GM19438 (cell line): ENCODE results near the gene SPRED3.
"Not testable (repeated sequence)": the region's sequence is repeated elsewhere in the genome, so short reads cannot be mapped to it uniquely, and the experiment has no call there.

Experiments used
- ATAC-seq: cut with Tn5 transposase; IDR thresholded peaks from one replicate; pipeline ENCODE4 v1.9.1; 2021; ENCODE audit warnings: low read depth; ENCODE audit not compliant: unreplicated experiment

Gene SPRED3

GRCh38 chr19:38388349-38389100 is at the start of gene SPRED3:
Gene SPRED3, plus strand, starts transcription at chr19:38388697. Its CDS starts 1,606 bp downstream, at chr19:38390303.
- ATAC-seq = no peak

GRCh38 chr19:38339011-38339410 is 49.5 kb upstream of the SPRED3 start:
- ATAC-seq = not testable (repeated sequence)

GRCh38 chr19:38340927-38341326 is 47.6 kb upstream of the SPRED3 start:
- no peak for ATAC-seq

- no peak for ATAC-seq
Observed at GRCh38 chr19:38346837-38347236, 41.7 kb upstream of the SPRED3 start.

- no peak for ATAC-seq
Observed at GRCh38 chr19:38350883-38351282, 37.6 kb upstream of the SPRED3 start.

GRCh38 chr19:38351865-38352395 is 36.6 kb upstream of the SPRED3 start:
- ATAC-seq = no peak

DNA sequence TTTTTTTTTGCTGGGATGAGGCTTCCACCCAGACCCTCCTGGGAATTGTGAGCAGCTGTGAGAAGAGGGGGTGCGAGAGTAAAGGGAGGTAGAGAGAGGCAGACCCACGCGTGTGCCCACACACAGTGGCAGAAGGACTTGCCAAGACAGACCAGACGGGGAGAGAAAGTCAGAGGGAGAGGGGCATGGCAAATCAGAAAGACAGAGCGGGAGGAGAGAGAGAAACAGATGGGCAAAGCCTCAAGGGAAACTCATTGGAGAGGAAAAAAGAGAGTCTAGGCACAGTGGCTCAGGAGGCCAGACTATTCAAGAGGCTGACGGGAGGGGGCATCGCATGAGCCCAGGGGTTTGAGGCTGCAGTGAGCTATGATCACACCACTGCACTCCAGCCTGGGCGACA is 35.9 kb upstream of the SPRED3 start:
- ATAC-seq = no peak

- ATAC-seq = no peak
Observed at GRCh38 chr19:38355728-38356725, 32.5 kb upstream of the SPRED3 start.

- no peak for ATAC-seq
Observed at GRCh38 chr19:38358071-38358470, 30.4 kb upstream of the SPRED3 start.

DNA sequence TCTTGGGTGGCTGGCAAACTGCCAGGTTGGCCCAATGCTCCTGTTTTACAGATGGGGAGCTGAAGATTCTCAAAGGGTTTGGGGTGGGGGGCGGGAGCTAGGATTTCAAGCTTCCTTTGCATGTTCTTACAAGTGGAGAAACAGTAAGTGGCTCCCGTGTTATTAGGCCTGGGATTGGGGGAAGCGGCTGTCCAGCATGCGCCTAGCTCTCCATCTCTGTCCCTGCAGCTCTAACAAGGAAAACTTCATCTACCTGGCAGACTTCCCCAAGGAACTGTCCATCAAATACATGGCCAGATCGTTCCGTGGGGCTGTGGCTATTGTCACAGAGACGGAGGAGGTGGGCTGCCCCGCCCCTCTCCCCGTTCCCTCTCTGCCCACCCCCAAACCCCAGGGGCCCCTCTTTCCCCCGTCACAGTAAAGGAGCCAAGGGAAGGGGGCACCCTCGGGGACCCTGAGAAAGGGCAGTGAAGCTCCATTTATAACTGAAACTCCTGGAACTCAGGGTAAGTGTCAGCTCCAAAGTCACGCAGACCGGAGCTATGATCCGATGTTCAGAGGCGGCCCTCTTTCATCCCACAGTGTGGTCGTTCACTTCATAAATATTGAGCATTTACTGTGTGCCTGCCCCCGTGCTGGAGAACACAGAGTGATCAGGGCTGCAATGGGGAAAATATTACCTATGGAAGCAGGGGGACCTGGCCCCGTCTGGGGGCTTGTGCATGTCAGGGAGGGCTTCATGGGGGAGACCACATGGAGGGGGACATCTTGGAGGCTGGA is 29.1 kb upstream of the SPRED3 start:
- ATAC-seq = no peak

DNA sequence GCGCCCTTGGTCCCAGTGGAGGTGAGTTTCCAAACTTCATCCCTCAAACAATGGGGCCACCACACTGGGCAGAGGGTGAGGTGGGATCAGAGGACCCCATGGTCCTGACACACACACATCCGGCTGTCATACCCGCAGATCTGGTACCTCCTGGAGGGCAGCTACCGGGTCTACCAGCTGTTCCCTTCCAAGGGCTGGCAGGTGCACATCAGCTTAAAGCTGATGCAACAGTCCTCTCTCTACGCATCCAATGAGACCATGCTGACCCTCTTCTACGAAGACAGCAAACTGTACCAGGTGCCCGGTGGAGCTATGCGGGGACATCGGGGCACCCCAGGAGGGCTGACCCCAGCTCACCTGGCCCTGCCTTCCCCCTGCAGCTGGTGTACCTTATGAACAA is 28.1 kb upstream of the SPRED3 start:
- no peak for ATAC-seq

DNA sequence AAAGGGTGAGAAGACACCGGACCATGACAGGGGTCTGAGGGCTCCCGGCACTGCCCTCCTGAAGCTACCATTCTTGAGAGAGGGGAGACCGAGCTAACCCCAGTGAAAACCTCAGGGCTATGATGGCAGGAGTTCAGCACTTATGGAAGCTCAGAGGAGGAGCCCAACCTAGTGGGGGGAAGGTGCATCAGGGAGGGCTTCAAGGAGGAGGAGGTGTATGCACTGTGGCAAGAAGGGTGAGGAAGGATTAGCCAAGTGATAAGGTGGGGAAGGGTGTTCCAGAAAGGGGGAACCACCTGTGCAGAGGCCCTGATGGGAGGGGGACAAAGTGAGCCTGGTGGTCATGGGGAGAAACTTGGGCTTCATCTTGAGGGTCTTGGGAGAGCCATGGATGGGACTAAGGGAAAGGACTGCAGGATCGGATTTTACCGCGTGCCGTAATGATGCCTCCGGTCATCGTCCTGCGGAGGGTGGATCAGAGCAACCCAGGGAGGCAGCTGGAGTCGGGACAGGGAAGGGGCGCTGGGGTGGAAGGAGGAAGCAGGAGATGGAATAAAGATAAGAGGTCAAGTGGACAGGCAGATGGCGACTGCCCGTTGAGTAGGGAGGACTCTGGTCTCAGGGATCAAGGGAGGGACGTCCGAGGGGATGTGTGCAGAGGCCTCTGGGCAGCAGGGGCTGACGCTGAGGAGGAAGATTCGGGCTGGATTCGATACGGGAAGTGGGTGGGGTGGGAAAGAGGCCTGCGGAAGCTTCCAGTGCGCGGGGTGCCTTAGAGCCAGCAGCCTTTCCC is 27.5 kb upstream of the SPRED3 start:
- no peak for ATAC-seq

DNA sequence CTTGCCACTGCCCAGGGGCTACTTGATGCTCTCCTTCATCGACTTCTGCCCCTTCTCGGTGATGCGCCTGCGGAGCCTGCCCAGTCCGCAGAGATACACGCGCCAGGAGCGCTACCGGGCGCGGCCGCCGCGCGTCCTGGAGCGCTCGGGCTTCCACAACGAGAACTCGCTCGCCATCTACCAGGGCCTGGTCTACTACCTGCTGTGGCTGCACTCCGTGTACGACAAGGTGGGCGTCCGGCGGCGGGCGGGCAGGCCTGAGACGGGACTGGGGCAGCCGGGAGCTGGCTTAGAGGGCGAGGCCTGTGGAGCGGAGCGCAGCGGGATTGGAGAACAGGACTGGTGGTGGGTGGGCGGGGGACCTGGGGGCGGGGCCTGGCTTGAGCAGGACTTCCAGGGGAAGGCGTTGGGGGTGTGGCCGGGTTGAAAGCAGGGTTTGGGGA is 26.8 kb upstream of the SPRED3 start:
- ATAC-seq = peak; percentile 43

DNA sequence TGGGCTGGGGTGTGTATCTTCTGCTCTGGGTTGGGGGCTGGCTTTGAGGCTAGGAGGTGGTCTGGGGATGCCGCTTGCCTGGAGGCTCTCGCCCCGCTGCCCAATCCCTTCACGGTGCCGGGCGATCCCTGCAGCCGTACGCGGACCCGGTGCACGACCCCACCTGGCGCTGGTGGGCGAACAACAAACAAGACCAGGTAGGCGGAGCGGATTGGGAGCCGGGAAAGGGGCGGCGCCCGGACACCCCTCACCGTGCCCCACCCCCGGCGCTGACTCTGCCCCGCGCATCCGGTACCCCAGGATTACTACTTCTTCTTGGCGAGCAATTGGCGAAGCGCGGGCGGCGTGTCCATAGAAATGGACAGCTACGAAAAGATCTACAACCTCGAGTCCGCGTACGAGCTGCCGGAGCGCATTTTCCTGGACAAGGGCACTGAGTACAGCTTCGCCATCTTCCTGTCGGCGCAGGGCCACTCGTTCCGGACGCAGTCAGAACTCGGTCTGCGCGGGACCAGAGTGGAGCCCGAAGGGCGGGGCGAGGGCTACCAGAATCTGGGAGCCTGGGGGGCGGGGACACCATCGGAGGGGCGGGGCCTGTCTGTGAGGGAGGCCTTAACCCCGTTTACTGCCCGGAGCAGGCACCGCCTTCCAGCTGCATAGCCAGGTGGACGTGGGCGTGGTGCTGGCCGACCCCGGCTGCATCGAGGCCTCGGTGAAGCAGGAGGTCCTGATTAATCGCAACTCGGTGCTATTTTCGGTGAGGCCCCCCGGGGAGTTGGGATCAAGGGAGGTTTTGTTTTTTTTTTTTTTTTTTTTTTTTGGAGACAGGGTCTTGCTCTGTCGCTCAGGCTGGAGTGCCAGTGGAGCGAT is 26.2 kb upstream of the SPRED3 start:
- ATAC-seq = peak; percentile 51

GRCh38 chr19:38362946-38363688 is 25.4 kb upstream of the SPRED3 start:
- not testable (repeated sequence) for ATAC-seq

GRCh38 chr19:38367041-38367440 is 21.5 kb upstream of the SPRED3 start:
- no peak for ATAC-seq

- ATAC-seq = no peak
Observed at GRCh38 chr19:38369584-38369983, 18.9 kb upstream of the SPRED3 start.

DNA sequence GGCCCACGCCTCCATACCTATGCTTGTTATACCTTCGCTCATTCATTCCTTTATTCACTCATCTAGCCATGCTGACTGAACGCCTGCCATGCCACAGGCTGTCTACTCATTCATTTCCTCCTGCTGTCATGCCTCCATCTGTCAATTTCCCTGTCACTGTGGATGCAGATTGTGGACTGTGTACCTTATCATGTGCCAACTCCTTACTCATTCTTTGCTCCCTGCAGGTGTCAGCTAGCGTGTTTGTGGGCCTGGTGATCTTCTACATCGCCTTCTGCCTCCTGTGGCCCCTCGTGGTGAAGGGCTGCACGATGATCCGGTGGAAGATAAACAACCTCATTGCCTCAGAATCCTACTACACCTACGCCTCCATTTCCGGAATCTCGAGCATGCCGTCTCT is 18.2 kb upstream of the SPRED3 start:
- ATAC-seq = no peak
